ACC112 (cell line): ENCODE measurements around the gene B3GLCT.

Source experiments
- H2AFZ ChIP-seq: fragments of 200-600 bp; sonication (generic); one replicate; pipeline ENCODE4 v1.6.0; 2017; ENCODE audit warnings: antibody characterized with exemption, low read length; ENCODE audit not compliant: unreplicated experiment
- H3K27ac ChIP-seq: fragments of 200-600 bp; sonication (generic); 2 replicates; pipeline ENCODE4 v1.5.1; 2014; ENCODE audit warnings: low read depth, mild to moderate bottlenecking, antibody characterized with exemption, low read length, moderate library complexity
- H3K27me3 ChIP-seq: fragments of 200-600 bp; sonication (generic); 2 replicates; pipeline ENCODE4 v1.6.1; 2014; ENCODE audit warnings: mild to moderate bottlenecking, antibody characterized with exemption, low read length, moderate library complexity, mixed read lengths; ENCODE audit not compliant: insufficient read depth
- H3K36me3 ChIP-seq: fragments of 200-600 bp; sonication (generic); 2 replicates; pipeline ENCODE4 v1.6.1; 2016; ENCODE audit warnings: mild to moderate bottlenecking, antibody characterized with exemption, low read length, moderate library complexity, mixed read lengths; ENCODE audit not compliant: insufficient read depth
- H3K4me1 ChIP-seq: fragments of 200-600 bp; sonication (generic); one replicate; pipeline ENCODE4 v1.6.1; 2016; ENCODE audit warnings: low read length, mixed read lengths; ENCODE audit not compliant: insufficient read depth, unreplicated experiment, control insufficient read depth
- H3K4me3 ChIP-seq: fragments of 200-600 bp; sonication (generic); 2 replicates; pipeline ENCODE4 v1.5.1; 2014; ENCODE audit warnings: mild to moderate bottlenecking, low read depth, low read length
- H3K79me2 ChIP-seq: fragments of 200-600 bp; sonication (generic); one replicate; pipeline ENCODE4 v1.6.0; 2016; ENCODE audit warnings: low read length; ENCODE audit not compliant: control insufficient read depth, unreplicated experiment, insufficient read depth

The B3GLCT gene

GRCh38 chr13:31223640-31224039 is 23.9 kb downstream of the B3GLCT start:
- H2AFZ ChIP-seq, result no peak overlapping the region
- H3K4me3 ChIP-seq, result no peak overlapping the region
- no peaks in the 10 kb centered on the region for H3K36me3 ChIP-seq
- peaks cover 6% of the 10 kb centered on the region for H3K4me1 ChIP-seq
- H3K27ac ChIP-seq, result no peak overlapping the region
- H3K27me3 ChIP-seq, result no peaks in the 10 kb centered on the region
- no peaks in the 10 kb centered on the region for H3K79me2 ChIP-seq

- H3K4me3 ChIP-seq, result no peak overlapping the region
- H3K4me1 ChIP-seq, result peaks cover 6% of the 10 kb centered on the region
- H3K79me2 ChIP-seq, result no peaks in the 10 kb centered on the region
Observed at GRCh38 chr13:31224174-31224669, 24.4 kb downstream of the B3GLCT start.

GRCh38 chr13:31224963-31225559 is 25.3 kb downstream of the B3GLCT start:
- H3K4me1 ChIP-seq, result peaks cover 6% of the 10 kb centered on the region
- H3K27ac ChIP-seq, result no peak overlapping the region
- H3K79me2 ChIP-seq, result no peaks in the 10 kb centered on the region
- no peak overlapping the region for H3K4me3 ChIP-seq
- no peak overlapping the region for H2AFZ ChIP-seq
- H3K27me3 ChIP-seq, result no peaks in the 10 kb centered on the region
- H3K36me3 ChIP-seq, result no peaks in the 10 kb centered on the region

More at GRCh38 chr13:31224174-31224669, 24.4 kb downstream of the B3GLCT start:
- no peaks in the 10 kb centered on the region for H3K27me3 ChIP-seq
- no peak overlapping the region for H3K27ac ChIP-seq
- no peak overlapping the region for H2AFZ ChIP-seq
- no peaks in the 10 kb centered on the region for H3K36me3 ChIP-seq

GRCh38 chr13:31225998-31226675 is 26.4 kb downstream of the B3GLCT start:
- Histone ChIP-seq H3K4me1 (peaks cover 6% of the 10 kb centered on the region), H3K36me3 (no peaks in the 10 kb centered on the region), H3K79me2 (no peaks in the 10 kb centered on the region), H3K27me3 (no peaks in the 10 kb centered on the region), H3K4me3 (no peak overlapping the region), H2AFZ (no peak overlapping the region), H3K27ac (no peak overlapping the region)

GRCh38 chr13:31227063-31227462 is 27.3 kb downstream of the B3GLCT start:
- no peaks in the 10 kb centered on the region for H3K27me3 ChIP-seq
- peaks cover 6% of the 10 kb centered on the region for H3K4me1 ChIP-seq
- no peak overlapping the region for H3K27ac ChIP-seq
- no peak overlapping the region for H2AFZ ChIP-seq
- H3K4me3 ChIP-seq, result no peak overlapping the region
- H3K79me2 ChIP-seq, result no peaks in the 10 kb centered on the region
- H3K36me3 ChIP-seq, result no peaks in the 10 kb centered on the region

- Histone ChIP-seq H3K79me2 (no peaks in the 10 kb centered on the region), H3K36me3 (no peaks in the 10 kb centered on the region), H2AFZ (no peak overlapping the region), H3K4me3 (no peak overlapping the region), H3K4me1 (peaks cover 6% of the 10 kb centered on the region), H3K27ac (no peak overlapping the region), H3K27me3 (no peaks in the 10 kb centered on the region)
Observed at GRCh38 chr13:31227870-31228269, 28.1 kb downstream of the B3GLCT start.

GRCh38 chr13:31234729-31235128 is 35.0 kb downstream of the B3GLCT start:
- no peaks in the 10 kb centered on the region for H3K4me1 ChIP-seq
- no peak overlapping the region for H3K27ac ChIP-seq
- no peaks in the 10 kb centered on the region for H3K36me3 ChIP-seq
- H3K27me3 ChIP-seq, result no peaks in the 10 kb centered on the region
- H2AFZ ChIP-seq, result no peak overlapping the region
- H3K4me3 ChIP-seq, result no peak overlapping the region
- no peaks in the 10 kb centered on the region for H3K79me2 ChIP-seq

GRCh38 chr13:31236211-31236786 is 36.5 kb downstream of the B3GLCT start:
- no peak overlapping the region for H3K4me3 ChIP-seq
- H3K79me2 ChIP-seq, result no peaks in the 10 kb centered on the region
- no peaks in the 10 kb centered on the region for H3K27me3 ChIP-seq
- no peaks in the 10 kb centered on the region for H3K36me3 ChIP-seq
- no peak overlapping the region for H2AFZ ChIP-seq
- H3K4me1 ChIP-seq, result no peaks in the 10 kb centered on the region
- no peak overlapping the region for H3K27ac ChIP-seq

- Histone ChIP-seq H3K4me1 (no peaks in the 10 kb centered on the region), H3K36me3 (no peaks in the 10 kb centered on the region), H2AFZ (no peak overlapping the region), H3K27ac (no peak overlapping the region), H3K4me3 (no peak overlapping the region), H3K79me2 (no peaks in the 10 kb centered on the region), H3K27me3 (no peaks in the 10 kb centered on the region)
Observed at GRCh38 chr13:31240921-31241320, 41.1 kb downstream of the B3GLCT start.

- Histone ChIP-seq H2AFZ (no peak overlapping the region), H3K79me2 (no peaks in the 10 kb centered on the region), H3K4me3 (no peak overlapping the region), H3K27me3 (no peaks in the 10 kb centered on the region), H3K27ac (no peak overlapping the region), H3K36me3 (no peaks in the 10 kb centered on the region), H3K4me1 (no peaks in the 10 kb centered on the region)
Observed at GRCh38 chr13:31242367-31242766, 42.6 kb downstream of the B3GLCT start.

- no peak overlapping the region for H3K27ac ChIP-seq
- no peaks in the 10 kb centered on the region for H3K4me1 ChIP-seq
- H3K36me3 ChIP-seq, result no peaks in the 10 kb centered on the region
- H3K27me3 ChIP-seq, result no peaks in the 10 kb centered on the region
- H3K79me2 ChIP-seq, result no peaks in the 10 kb centered on the region
- H3K4me3 ChIP-seq, result no peak overlapping the region
- no peak overlapping the region for H2AFZ ChIP-seq
Observed at GRCh38 chr13:31242916-31243315, 43.1 kb downstream of the B3GLCT start.
